Activated naive CD8-positive, alpha-beta T cell treated with anti-CD3 and anti-CD28 coated beads, Interleukin-2, amount 10 ng/mL, durations not matched to agents 7 days and 5 days (primary cell): Measurements from ENCODE around the gene APOOL. TPM values are rescaled to one million over a fixed set of nuclear protein-coding genes. Genes with fewer than 3 reads are reported as not detected.

Source experiments
- ATAC-seq: fragments of 150-1000 bp; cut with Tn5 transposase; one replicate; pipeline ENCODE4 v1.10.0; 2021; ENCODE audit warnings: low read depth, moderate library complexity
- POLR2A ChIA-PET: fragments of 350-600 bp; sonication (Branson Sonifier 250); formaldehyde crosslinking; loops from one replicate; lab custom pipeline; 2021; ENCODE audit warnings: antibody characterized with exemption; lab: Charles Lee
- DNase-seq: peaks from one replicate; pipeline ENCODE4 v3.0.0; 2021
- H3K27ac Mint-ChIP-seq: one replicate; pipeline ENCODE4 v1.8.0; 2022; ENCODE audit warnings: mild to moderate bottlenecking, mixed read lengths
- H3K27me3 Mint-ChIP-seq: one replicate; pipeline ENCODE4 v1.8.0; 2022; ENCODE audit warnings: mild to moderate bottlenecking, moderate library complexity, mixed read lengths
- H3K36me3 Mint-ChIP-seq: one replicate; pipeline ENCODE4 v1.8.0; 2021; ENCODE audit warnings: mild to moderate bottlenecking, mixed read lengths
- H3K4me1 Mint-ChIP-seq: one replicate; pipeline ENCODE4 v1.8.0; 2021; ENCODE audit warnings: mixed read lengths
- H3K4me3 Mint-ChIP-seq: one replicate; pipeline ENCODE4 v1.8.0; 2022; ENCODE audit warnings: mild to moderate bottlenecking, moderate library complexity, mixed read lengths
- H3K9me3 Mint-ChIP-seq: one replicate; pipeline ENCODE4 v1.8.0; 2021; ENCODE audit warnings: mixed read lengths
- total RNA-seq, 2 experiments: library from RNA; stranded (reverse); gene quantifications; one replicate each; pipeline ENCODE4 v1.2.3, GENCODE V29; 2021

The APOOL gene
- total RNA-seq, 2 experiments from 2014 or later = 12.4 TPM

DNA sequence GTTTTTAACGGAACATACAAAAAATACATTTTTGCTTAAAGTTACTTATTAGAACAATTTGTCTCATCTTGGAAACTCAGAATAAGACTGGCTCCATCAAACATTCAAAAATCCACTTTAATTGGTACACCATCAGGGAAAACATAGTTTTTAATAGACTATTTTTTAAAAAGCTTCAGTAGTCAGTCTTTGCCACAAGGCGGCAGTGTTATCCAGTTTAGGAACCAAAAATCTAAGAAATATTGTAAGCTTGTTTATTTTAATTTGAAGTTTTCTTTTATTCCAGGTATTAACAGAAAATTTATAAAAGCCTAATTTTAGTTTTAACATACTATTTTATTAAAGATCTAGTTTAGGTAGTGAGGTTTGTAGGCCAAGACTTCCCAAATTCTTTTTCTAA is 107.7 kb downstream of the APOOL start:
- Mint-ChIP-seq H3K4me1 (no peaks in the 10 kb centered on the region), H3K9me3 (no peaks in the 10 kb centered on the region), H3K27me3 (no peaks in the 10 kb centered on the region), H3K36me3 (no peaks in the 10 kb centered on the region), H3K27ac (no peak overlapping the region), H3K4me3 (no peak overlapping the region)
- no peak for DNase-seq
- POLR2A ChIA-PET = no interaction called here
- ATAC-seq = no peak

GRCh38 chrX:85112293-85112692 is 108.6 kb downstream of the APOOL start:
- POLR2A ChIA-PET = no interaction called here
- ATAC-seq (no peak), DNase-seq (no peak)
- no peaks in the 10 kb centered on the region for H3K36me3 Mint-ChIP-seq
- H3K4me3 Mint-ChIP-seq = no peak overlapping the region
- H3K27ac Mint-ChIP-seq = no peak overlapping the region
- no peaks in the 10 kb centered on the region for H3K4me1 Mint-ChIP-seq
- no peaks in the 10 kb centered on the region for H3K27me3 Mint-ChIP-seq
- no peaks in the 10 kb centered on the region for H3K9me3 Mint-ChIP-seq

DNA sequence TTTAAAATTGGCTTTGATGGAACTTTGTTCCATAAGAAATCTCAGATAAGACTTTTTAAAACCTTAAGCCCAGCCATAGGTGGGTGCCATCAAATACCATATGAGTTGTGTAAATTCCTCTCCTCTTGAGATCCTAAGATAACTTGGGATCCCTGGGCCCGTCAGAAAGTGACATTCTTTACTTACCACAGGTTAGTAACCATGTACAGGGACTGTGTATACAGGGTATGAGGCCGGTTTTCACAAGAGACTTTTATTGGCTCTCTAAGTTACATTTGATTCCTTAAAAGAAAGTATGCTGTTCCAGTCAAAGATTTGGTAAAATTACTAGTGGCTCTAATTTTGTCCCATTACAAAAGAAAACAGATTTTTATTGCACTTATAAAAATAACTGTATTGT is 110.1 kb downstream of the APOOL start:
- no peak for ATAC-seq
- POLR2A ChIA-PET = no interaction called here
- no peak overlapping the region for H3K4me3 Mint-ChIP-seq
- H3K9me3 Mint-ChIP-seq = no peaks in the 10 kb centered on the region
- H3K36me3 Mint-ChIP-seq = no peaks in the 10 kb centered on the region
- no peaks in the 10 kb centered on the region for H3K4me1 Mint-ChIP-seq
- no peak overlapping the region for H3K27ac Mint-ChIP-seq
- DNase-seq = no peak
- no peaks in the 10 kb centered on the region for H3K27me3 Mint-ChIP-seq

DNA sequence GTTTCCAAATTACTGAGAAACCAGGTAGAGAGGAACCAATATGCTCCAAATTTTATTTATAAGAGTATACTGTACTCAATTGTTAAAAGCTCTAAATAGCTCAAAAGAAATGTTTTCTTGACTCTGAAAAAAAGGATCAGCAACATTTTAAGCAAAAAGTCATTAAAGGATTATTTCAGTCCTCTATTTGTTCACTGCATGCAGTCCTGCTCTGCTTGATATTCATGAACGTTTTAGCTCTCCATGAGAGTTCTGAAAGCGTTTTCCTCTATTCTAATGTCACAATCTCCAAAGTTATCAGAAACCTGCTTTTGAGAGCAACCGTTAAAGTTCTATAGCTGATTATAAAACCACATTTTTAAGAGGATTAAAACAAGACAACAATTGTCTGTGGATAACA is 110.5 kb downstream of the APOOL start:
- Mint-ChIP-seq H3K4me1 (no peaks in the 10 kb centered on the region), H3K36me3 (no peaks in the 10 kb centered on the region), H3K9me3 (no peaks in the 10 kb centered on the region), H3K27ac (no peak overlapping the region), H3K27me3 (no peaks in the 10 kb centered on the region), H3K4me3 (no peak overlapping the region)
- ATAC-seq = no peak
- POLR2A ChIA-PET = no interaction called here
- DNase-seq = no peak

DNA sequence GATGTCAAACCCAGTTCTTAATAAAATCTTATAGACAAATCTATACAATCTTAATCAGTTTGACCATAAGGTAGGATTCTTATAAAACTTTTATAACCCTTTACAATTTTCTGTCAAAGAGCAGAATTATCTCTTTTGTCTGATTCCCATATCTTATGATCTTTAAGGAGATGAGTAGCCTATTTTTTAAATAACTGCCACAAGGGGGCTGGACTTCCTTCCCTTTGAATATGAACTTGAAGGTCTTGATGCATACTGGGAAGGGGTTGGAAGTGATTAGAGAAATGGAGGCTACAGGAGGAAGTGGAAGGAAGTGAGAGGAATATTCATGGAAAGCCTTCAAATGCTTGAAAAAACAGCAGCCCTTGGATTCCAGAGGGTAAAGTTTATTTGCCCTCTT is 111.1 kb downstream of the APOOL start:
- POLR2A ChIA-PET = no interaction called here
- H3K27ac Mint-ChIP-seq = no peak overlapping the region
- no peaks in the 10 kb centered on the region for H3K36me3 Mint-ChIP-seq
- DNase-seq = no peak
- ATAC-seq = no peak
- no peaks in the 10 kb centered on the region for H3K27me3 Mint-ChIP-seq
- no peaks in the 10 kb centered on the region for H3K4me1 Mint-ChIP-seq
- no peak overlapping the region for H3K4me3 Mint-ChIP-seq
- H3K9me3 Mint-ChIP-seq = no peaks in the 10 kb centered on the region

DNA sequence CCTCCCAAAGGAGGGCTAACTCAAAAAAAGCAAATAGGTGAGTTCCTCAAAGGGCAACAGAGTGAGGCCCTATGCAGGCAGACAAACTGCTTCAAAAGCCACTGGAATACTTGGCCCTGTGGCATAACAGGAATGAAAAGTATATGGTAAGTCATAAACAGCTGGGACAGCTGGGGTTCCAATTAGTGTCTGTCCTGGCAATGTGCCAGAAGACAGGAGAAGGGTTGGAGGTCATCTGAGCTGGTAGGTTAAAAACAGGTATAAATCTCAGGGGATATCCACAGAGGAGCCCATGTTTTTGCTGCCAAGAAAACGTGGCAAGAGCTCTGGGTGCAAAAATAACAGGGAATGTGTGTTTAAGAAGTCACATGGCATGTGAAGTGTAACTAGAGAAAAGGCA is 111.6 kb downstream of the APOOL start:
- Mint-ChIP-seq H3K4me1 (no peaks in the 10 kb centered on the region), H3K27ac (no peak overlapping the region), H3K9me3 (no peaks in the 10 kb centered on the region), H3K36me3 (no peaks in the 10 kb centered on the region), H3K4me3 (no peak overlapping the region), H3K27me3 (no peaks in the 10 kb centered on the region)
- POLR2A ChIA-PET = no interaction called here
- no peak for ATAC-seq
- DNase-seq = no peak

DNA sequence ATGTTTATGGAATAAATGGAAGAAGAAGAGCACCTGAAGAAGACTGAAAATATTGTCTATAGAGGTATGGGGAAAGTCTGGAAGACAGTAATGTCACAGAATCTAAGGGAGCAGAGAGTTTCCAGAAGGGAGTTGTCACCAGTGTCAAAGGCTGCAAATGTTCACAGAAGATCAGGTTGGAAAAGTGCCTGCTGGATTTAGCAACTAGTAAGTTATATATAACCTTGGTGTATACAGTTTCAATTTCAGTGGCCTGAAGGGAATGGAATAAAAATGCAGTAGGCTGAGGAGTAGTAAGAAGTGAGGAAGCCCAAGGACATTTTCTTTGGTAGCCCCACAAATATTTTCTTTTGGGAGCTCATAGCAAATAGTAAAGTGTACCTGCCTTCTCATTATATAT is 132.7 kb downstream of the APOOL start:
- Mint-ChIP-seq H3K9me3 (no peaks in the 10 kb centered on the region), H3K27ac (no peak overlapping the region), H3K4me3 (no peak overlapping the region), H3K36me3 (no peaks in the 10 kb centered on the region), H3K4me1 (no peaks in the 10 kb centered on the region), H3K27me3 (no peaks in the 10 kb centered on the region)
- DNase-seq (no peak), ATAC-seq (no peak)
- POLR2A ChIA-PET = no interaction called here

DNA sequence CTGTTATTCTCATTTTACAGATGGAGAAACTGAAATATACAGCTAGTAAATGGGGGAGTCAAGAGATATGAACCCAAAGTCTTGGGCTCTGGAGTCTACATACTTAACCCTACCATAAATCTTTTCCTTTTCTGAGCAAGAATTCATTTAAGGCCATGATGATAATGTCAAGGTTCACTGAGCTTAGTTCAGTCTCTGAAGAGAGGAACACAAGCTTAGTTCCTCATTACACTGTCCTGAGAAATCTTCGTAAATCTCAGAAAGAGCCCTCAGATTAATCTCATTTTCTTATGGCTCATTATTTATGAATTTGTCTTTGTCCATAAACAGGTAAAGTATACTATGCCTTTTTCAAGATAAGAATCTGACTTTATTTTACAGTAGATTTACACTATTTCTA is 135.7 kb downstream of the APOOL start:
- Mint-ChIP-seq H3K36me3 (no peaks in the 10 kb centered on the region), H3K4me3 (no peak overlapping the region), H3K27me3 (no peaks in the 10 kb centered on the region), H3K4me1 (no peaks in the 10 kb centered on the region), H3K27ac (no peak overlapping the region), H3K9me3 (no peaks in the 10 kb centered on the region)
- DNase-seq (no peak), ATAC-seq (no peak)
- POLR2A ChIA-PET = no interaction called here

DNA sequence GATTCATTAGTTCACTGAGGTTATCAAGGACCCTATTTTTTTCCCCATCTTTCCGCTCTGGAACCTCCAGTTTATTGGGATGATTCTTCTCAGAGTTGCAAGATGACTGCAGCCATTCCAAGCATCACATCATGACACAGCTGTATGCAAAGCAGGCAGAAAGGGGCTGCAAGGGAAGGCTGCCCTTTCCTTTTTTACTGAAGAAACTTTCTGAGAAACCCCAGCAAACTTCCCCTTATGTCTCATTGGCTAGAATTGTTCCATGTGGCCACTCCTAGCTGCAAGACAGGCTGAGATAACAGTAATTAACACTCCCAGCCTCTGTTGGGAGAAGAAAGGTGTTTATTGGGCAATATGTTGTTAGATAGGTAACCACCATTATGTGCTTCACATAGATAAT is 137.3 kb downstream of the APOOL start:
- H3K4me3 Mint-ChIP-seq = no peak overlapping the region

More for the DNA sequence above, 137.3 kb downstream of the APOOL start:
- ATAC-seq = no peak
- H3K4me1 Mint-ChIP-seq = no peaks in the 10 kb centered on the region
- DNase-seq = no peak
- POLR2A ChIA-PET = no interaction called here
- H3K9me3 Mint-ChIP-seq = no peaks in the 10 kb centered on the region
- no peaks in the 10 kb centered on the region for H3K36me3 Mint-ChIP-seq
- H3K27me3 Mint-ChIP-seq = no peaks in the 10 kb centered on the region
- H3K27ac Mint-ChIP-seq = no peak overlapping the region

Other genes starting within 250 kb of the APOOL start
- not detected for gene SATL1, start 239.9 kb downstream of the APOOL start, total RNA-seq
- under 1 TPM; 0.30 to 0.34 TPM for gene ZNF711, start 240.1 kb downstream of the APOOL start, total RNA-seq